ENCODE data around the gene GALNT8.

GRCh38 chr12:4806439-4807115 lies 86.4 kb downstream of the GALNT8 start:
- TF ChIP-seq POLR2A (IDR thresholded peaks at IDR 0.05) (no peak), CTCF (IDR thresholded peaks at IDR 0.05) (no peak)

All from uterus (tissue), 2 donors.